HepG2 (cell line): ENCODE results near the gene SIRT5. TPM values are rescaled to one million over a fixed set of nuclear protein-coding genes. Genes with fewer than 3 reads are reported as not detected.

Experiments
- ARHGAP35 ChIP-seq: sonication (generic); formaldehyde crosslinking; IDR thresholded peaks from 2 replicates; pipeline ENCODE4 v1.9.0; 2022; ENCODE audit warnings: mild to moderate bottlenecking, inconsistent platforms, moderate library complexity, missing genetic modification reagents, borderline replicate concordance
- BORCS8-MEF2B ChIP-seq: sonication (generic); formaldehyde crosslinking; IDR thresholded peaks from 2 replicates; pipeline ENCODE4 v1.8.0; 2022; ENCODE audit warnings: mild to moderate bottlenecking, missing genetic modification reagents
- EZH2 ChIP-seq: conservative IDR thresholded peaks from 2 replicates; pipeline ENCODE4 v1.6.1; 2012; ENCODE audit warnings: mild to moderate bottlenecking, low read depth, low read length, moderate library complexity
- GATAD1 ChIP-seq: IDR thresholded peaks from 2 replicates; pipeline ENCODE4 v1.6.1; 2016; ENCODE audit warnings: missing genetic modification reagents, missing compliant biosample characterization
- GZF1 ChIP-seq: sonication (generic); formaldehyde crosslinking; IDR thresholded peaks from 2 replicates; pipeline ENCODE4 v1.5.1; 2020; ENCODE audit warnings: mild to moderate bottlenecking, missing genetic modification reagents
- HCFC1 ChIP-seq: fragments of 150-350 bp; IDR thresholded peaks from 2 replicates; pipeline ENCODE4 v1.6.1; 2014; ENCODE audit warnings: low read depth, low read length
- HDAC1 ChIP-seq: sonication (generic); formaldehyde crosslinking; IDR thresholded peaks from 2 replicates; pipeline ENCODE4 v1.5.1; 2020; ENCODE audit warnings: mild to moderate bottlenecking, missing genetic modification reagents
- KIAA2018 ChIP-seq: sonication (generic); formaldehyde crosslinking; IDR thresholded peaks from 2 replicates; pipeline ENCODE4 v1.5.0; 2020; ENCODE audit warnings: mild to moderate bottlenecking, missing genetic modification reagents, borderline replicate concordance
- MIER2 ChIP-seq: IDR thresholded peaks from 2 replicates; pipeline ENCODE4 v1.6.1; 2016; ENCODE audit warnings: missing biosample characterization, missing genetic modification reagents
- MTF2 ChIP-seq: sonication (generic); formaldehyde crosslinking; IDR thresholded peaks from 2 replicates; pipeline ENCODE4 v1.5.0; 2020; ENCODE audit warnings: missing genetic modification reagents, borderline replicate concordance
- NR2C2 ChIP-seq: sonication (generic); formaldehyde crosslinking; IDR thresholded peaks from 2 replicates; pipeline ENCODE4 v1.4.0; 2020; ENCODE audit warnings: missing genetic modification reagents, mild to moderate bottlenecking, moderate library complexity, borderline replicate concordance
- ONECUT2 ChIP-seq: sonication (generic); formaldehyde crosslinking; IDR thresholded peaks from 2 replicates; pipeline ENCODE4 v1.4.0; 2020; ENCODE audit warnings: missing genetic modification reagents
- PHF5A ChIP-seq: IDR thresholded peaks from one replicate; pipeline ENCODE4 v1.6.1; 2018; ENCODE audit warnings: low read depth, missing genetic modification reagents; ENCODE audit not compliant: unreplicated experiment
- RARG ChIP-seq: sonication (generic); formaldehyde crosslinking; IDR thresholded peaks from 2 replicates; pipeline ENCODE4 v1.4.0; 2020; ENCODE audit warnings: low read depth, mild to moderate bottlenecking, missing genetic modification reagents
- THAP8 ChIP-seq: sonication (generic); formaldehyde crosslinking; IDR thresholded peaks from 2 replicates; pipeline ENCODE4 v1.5.1; 2020; ENCODE audit warnings: missing genetic modification reagents, mild to moderate bottlenecking, borderline replicate concordance
- ZIK1 ChIP-seq: sonication (generic); formaldehyde crosslinking; IDR thresholded peaks from 2 replicates; pipeline ENCODE4 v1.5.0; 2020; ENCODE audit warnings: mild to moderate bottlenecking, low read depth, missing genetic modification reagents, borderline replicate concordance
- ZNF230 ChIP-seq: sonication (generic); formaldehyde crosslinking; IDR thresholded peaks from 2 replicates; pipeline ENCODE4 v1.4.0; 2020; ENCODE audit warnings: mild to moderate bottlenecking, missing genetic modification reagents
- ZNF432 ChIP-seq: sonication (generic); formaldehyde crosslinking; IDR thresholded peaks from 2 replicates; pipeline ENCODE4 v1.5.0; 2020; ENCODE audit warnings: missing genetic modification reagents, mild to moderate bottlenecking, borderline replicate concordance
- ZNF547 ChIP-seq: sonication (generic); formaldehyde crosslinking; IDR thresholded peaks from 2 replicates; pipeline ENCODE4 v1.5.1; 2020; ENCODE audit warnings: mild to moderate bottlenecking, missing genetic modification reagents
- ZNF549 ChIP-seq: sonication (generic); formaldehyde crosslinking; IDR thresholded peaks from 2 replicates; pipeline ENCODE4 v1.5.0; 2020; ENCODE audit warnings: missing genetic modification reagents
- ZNF569 ChIP-seq: sonication (generic); formaldehyde crosslinking; IDR thresholded peaks from 2 replicates; pipeline ENCODE4 v1.5.0; 2020; ENCODE audit warnings: mild to moderate bottlenecking, missing genetic modification reagents, moderate library complexity, borderline replicate concordance
- ZNF660 ChIP-seq: sonication (generic); formaldehyde crosslinking; IDR thresholded peaks from 2 replicates; pipeline ENCODE4 v1.5.1; 2020; ENCODE audit warnings: mild to moderate bottlenecking, low read depth, missing genetic modification reagents, borderline replicate concordance
- ZNF878 ChIP-seq: sonication (generic); formaldehyde crosslinking; IDR thresholded peaks from 2 replicates; pipeline ENCODE4 v1.8.1; 2023; ENCODE audit warnings: mild to moderate bottlenecking, missing genetic modification reagents, moderate library complexity
- ZSCAN12 ChIP-seq: sonication (generic); formaldehyde crosslinking; IDR thresholded peaks from 2 replicates; pipeline ENCODE4 v1.9.0; 2021; ENCODE audit warnings: mild to moderate bottlenecking, missing genetic modification reagents
- polyA plus RNA-seq, 8 experiments: library from polyadenylated mRNA; depleted of rRNA in 3 of 8; stranded (reverse) in 7 of 8; unstranded in 1 of 8; fragments of >200 nt; fragmentation: Illumina TruSeq in 4 of 8; extraction: Trizol in 4 of 8; gene quantifications; 2 replicates each; pipeline versions ENCODE4 v1.2.1 to v1.2.3, GENCODE V29; 2011 to 2016; ENCODE audit warnings: low read depth in 4 of 8, missing spikeins in 1 of 8, mixed read lengths in 1 of 8; ENCODE audit not compliant: insufficient read depth in 1 of 8
- total RNA-seq, 5 experiments: library from RNA; depleted of rRNA; stranded (reverse); fragments of >200 nt; fragmentation: Illumina TruSeq; extraction: Trizol; gene quantifications; 2 replicates each; pipeline ENCODE4 v1.2.3, GENCODE V29; 2016; ENCODE audit warnings: low read depth in 1 of 5

The SIRT5 gene
- total and polyA plus RNA-seq, 2 of the 13 experiments (the other 11 are each of a cell fraction or from before 2014, with no cell fraction given): 14.1 to 16.6 TPM

- TF ChIP-seq ONECUT2 (CRISPR knock-in tag): no peak
- TF ChIP-seq HCFC1: no peak
- no peak for TF ChIP-seq RARG (CRISPR knock-in tag)
- TF ChIP-seq GATAD1 (CRISPR knock-in tag): no peak
- no peak for TF ChIP-seq ZNF569 (CRISPR knock-in tag)
- TF ChIP-seq EZH2: no peak
- TF ChIP-seq HDAC1 (CRISPR knock-in tag): no peak
- 0 out of 2 replicates have a peak, but pooled peaks have one; percentile 64 for TF ChIP-seq ZNF230 (CRISPR knock-in tag)
- TF ChIP-seq ZNF547 (CRISPR knock-in tag): no peak
- no peak for TF ChIP-seq PHF5A
- no peak for TF ChIP-seq MIER2
- TF ChIP-seq MTF2 (CRISPR knock-in tag): peak; percentile 24; the same call in 1 of the 2 replicates
- TF ChIP-seq KIAA2018: no peak
- TF ChIP-seq ZIK1 (CRISPR knock-in tag): 0 out of 2 replicates have a peak, but pooled peaks have one; percentile 2
- TF ChIP-seq THAP8 (CRISPR knock-in tag): no peak
- TF ChIP-seq ZNF660 (CRISPR knock-in tag): no peak
- no peak for TF ChIP-seq ZSCAN12 (CRISPR knock-in tag)
- no peak for TF ChIP-seq ARHGAP35
- no peak for TF ChIP-seq ZNF549 (CRISPR knock-in tag)
- TF ChIP-seq ZNF878 (CRISPR knock-in tag): no peak
- no peak for TF ChIP-seq BORCS8-MEF2B (CRISPR knock-in tag)
- no peak for TF ChIP-seq NR2C2 (CRISPR knock-in tag)
- no peak for TF ChIP-seq GZF1 (CRISPR knock-in tag)
- no peak for TF ChIP-seq ZNF432 (CRISPR knock-in tag)
These were observed 711 bp upstream of the SIRT5 start (continued) for GRCh38 chr6:13573669-13574110.
